Keratinocyte (primary cell): ENCODE measurements around the gene SLC25A30. TPM values are rescaled to one million over a fixed set of nuclear protein-coding genes. Genes with fewer than 3 reads are reported as not detected.

Experiments used
- DNase-seq: peaks from one replicate; pipeline ENCODE4 v3.0.0-alpha.2; 2011; ENCODE audit warnings: low read depth, missing footprints, low spot score
- FAIRE-seq: peaks from 2 replicates; lab custom pipeline; 2011; peaks lifted over from hg19 to GRCh38; lab: Jason Lieb, UNC
- H2AFZ ChIP-seq: 2 replicates; pipeline ENCODE4 v1.6.0; 2012; ENCODE audit warnings: low read length, control low read depth, inconsistent platforms; ENCODE audit not compliant: control insufficient read depth
- H3K27ac ChIP-seq: 2 replicates; pipeline ENCODE4 v1.5.1; 2011; ENCODE audit warnings: low read length; ENCODE audit not compliant: control insufficient read depth, insufficient read depth
- H3K27me3 ChIP-seq: 3 replicates; pipeline ENCODE4 v1.6.0; 2011; ENCODE audit warnings: low read length; ENCODE audit not compliant: control insufficient read depth, insufficient read depth; ENCODE audit errors: extremely low read depth
- H3K36me3 ChIP-seq, 2 experiments: 2 replicates in 1 of 2; 3 replicates in 1 of 2; pipeline ENCODE4 v1.5.1; 2011; ENCODE audit warnings: low read length in 2 of 2, mild to moderate bottlenecking in 1 of 2; ENCODE audit not compliant: control insufficient read depth in 2 of 2, insufficient read depth in 2 of 2; ENCODE audit errors: extremely low read depth in 1 of 2
- H3K4me1 ChIP-seq: 3 replicates; pipeline ENCODE4 v1.5.1; 2011; ENCODE audit warnings: low read length; ENCODE audit not compliant: control insufficient read depth, insufficient read depth; ENCODE audit errors: extremely low read depth
- H3K4me2 ChIP-seq: 3 replicates; pipeline ENCODE4 v1.6.0; 2011; ENCODE audit warnings: low read depth, low read length; ENCODE audit not compliant: control insufficient read depth, insufficient read depth; ENCODE audit errors: extremely low read depth
- H3K4me3 ChIP-seq, 3 experiments: fragments of 200-600 bp in 1 of 3; sonication (generic) in 1 of 3; 2 replicates in 2 of 3; 3 replicates in 1 of 3; pipeline ENCODE4 v1.5.1; 2011 to 2016; ENCODE audit warnings: low read length in 3 of 3, mild to moderate bottlenecking in 3 of 3, control low read depth in 2 of 3, inconsistent platforms in 1 of 3, low read depth in 1 of 3, mixed read lengths in 1 of 3, mixed run types in 1 of 3, moderate library complexity in 1 of 3; ENCODE audit not compliant: control insufficient read depth in 2 of 3, insufficient read depth in 2 of 3; ENCODE audit errors: extremely low read depth in 1 of 3
- H3K79me2 ChIP-seq: 2 replicates; pipeline ENCODE4 v1.6.0; 2012; ENCODE audit warnings: low read length; ENCODE audit not compliant: control insufficient read depth, insufficient read depth
- H3K9ac ChIP-seq: 3 replicates; pipeline ENCODE4 v1.6.0; 2011; ENCODE audit warnings: low read length; ENCODE audit not compliant: control insufficient read depth, insufficient read depth; ENCODE audit errors: extremely low read depth
- H3K9me1 ChIP-seq: 3 replicates; pipeline ENCODE4 v1.6.0; 2011; ENCODE audit warnings: low read length; ENCODE audit not compliant: control insufficient read depth, insufficient read depth; ENCODE audit errors: extremely low read depth
- H3K9me3 ChIP-seq: 2 replicates; pipeline ENCODE4 v1.5.1; 2012; ENCODE audit warnings: low read depth, low read length; ENCODE audit not compliant: control insufficient read depth
- H4K20me1 ChIP-seq: 3 replicates; pipeline ENCODE4 v1.6.0; 2011; ENCODE audit warnings: low read length; ENCODE audit not compliant: control insufficient read depth, insufficient read depth; ENCODE audit errors: extremely low read depth
- CTCF ChIP-seq, 3 experiments: IDR thresholded peaks in 1 of 3; conservative IDR thresholded peaks in 1 of 3; optimal IDR thresholded peaks in 1 of 3; 2 replicates in 2 of 3; 3 replicates in 1 of 3; pipeline versions ENCODE3 to v1.5.1; 2011; ENCODE audit warnings: low read length in 3 of 3, mild to moderate bottlenecking in 3 of 3, moderate library complexity in 2 of 3, control low read depth in 1 of 3, inconsistent platforms in 1 of 3; ENCODE audit not compliant: insufficient read depth in 2 of 3; ENCODE audit errors: extremely low read depth in 1 of 3
- EZH2 ChIP-seq: IDR thresholded peaks from one replicate; pipeline ENCODE4 v1.6.1; 2012; ENCODE audit warnings: inconsistent platforms, mild to moderate bottlenecking, low read length, moderate library complexity
- dilution Hi-C: fragments of 300-500 bp; cut with MboI; formaldehyde crosslinking; loops from one replicate; pipeline ENCODE4 v1.7.0; 2020; ENCODE audit warnings: low sequenced_read_pairs; ENCODE audit not compliant: extremely low pct_ligation_motif_present
- polyA plus RNA-seq, 5 experiments: library from polyadenylated mRNA; depleted of rRNA in 3 of 5; stranded (reverse) in 3 of 5; stranded (forward) in 1 of 5; unstranded in 1 of 5; fragments of >200 nt; gene quantifications; 1 replicate in 1 of 5; 2 replicates in 3 of 5; 3 replicates in 1 of 5; pipeline versions ENCODE4 v1.2.1 to v1.2.3, GENCODE V29; 2011 to 2012; ENCODE audit warnings: missing spikeins in 2 of 5, low read depth in 1 of 5, low replicate concordance in 1 of 5

The SLC25A30 gene
- polyA plus RNA-seq, 1 donor (not counting 4 experiments of a cell fraction or from before 2014, with no cell fraction given): 24.5 TPM

- no peak for FAIRE-seq
- Histone ChIP-seq H3K27ac (no peak overlapping the region), H3K9me3 (no peaks in the 10 kb centered on the region), H4K20me1 (no peaks in the 10 kb centered on the region), H3K9ac (no peak overlapping the region), H3K9me1 (no peaks in the 10 kb centered on the region), H3K4me1 (peaks cover 9% of the 10 kb centered on the region), H3K4me3 (no peak overlapping the region), H3K36me3 (peaks cover 17 to 25% of the 10 kb centered on the region in 2 experiments), H2AFZ (no peak overlapping the region), H3K79me2 (no peaks in the 10 kb centered on the region), H3K27me3 (no peaks in the 10 kb centered on the region), H3K4me2 (no peak overlapping the region)
- TF ChIP-seq EZH2: no peak
- no peak for TF ChIP-seq CTCF (optimal IDR thresholded peaks at IDR 0.05 in 1 of 3, IDR thresholded peaks at IDR 0.05 in 1 of 3, conservative IDR thresholded peaks at IDR 0.05 in 1 of 3; ENCODE audit: extremely low read depth in 1 of 3, insufficient read depth in 2 of 3, low read length in 3 of 3)
- DNase-seq: no peak
- dilution Hi-C loops: no loop called here
Observed at GRCh38 chr13:45356966-45357672, 61.1 kb downstream of the SLC25A30 start.

GRCh38 chr13:45353895-45354294 lies 64.3 kb downstream of the SLC25A30 start:
- no peaks in the 10 kb centered on the region for H3K27me3 ChIP-seq
- FAIRE-seq: no peak
- H3K9me1 ChIP-seq: no peaks in the 10 kb centered on the region
- H3K9ac ChIP-seq: no peak overlapping the region
- no peaks in the 10 kb centered on the region for H3K9me3 ChIP-seq
- peaks cover 3% of the 10 kb centered on the region for H3K4me1 ChIP-seq
- TF ChIP-seq EZH2: no peak
- TF ChIP-seq CTCF (optimal IDR thresholded peaks at IDR 0.05 in 1 of 3, IDR thresholded peaks at IDR 0.05 in 1 of 3, conservative IDR thresholded peaks at IDR 0.05 in 1 of 3; ENCODE audit: extremely low read depth in 1 of 3, insufficient read depth in 2 of 3, low read length in 3 of 3): no peak
- peaks cover 16 to 27% of the 10 kb centered on the region in 2 experiments for H3K36me3 ChIP-seq
- dilution Hi-C loops: no loop called here
- H4K20me1 ChIP-seq: no peaks in the 10 kb centered on the region
- no peak overlapping the region for H3K27ac ChIP-seq
- H3K4me2 ChIP-seq: no peak overlapping the region
- DNase-seq: no peak
- no peaks in the 10 kb centered on the region for H3K79me2 ChIP-seq
- no peak overlapping the region for H3K4me3 ChIP-seq
- no peak overlapping the region for H2AFZ ChIP-seq
